ENCODE results near the gene CCL13.

Gene CCL13

DNA sequence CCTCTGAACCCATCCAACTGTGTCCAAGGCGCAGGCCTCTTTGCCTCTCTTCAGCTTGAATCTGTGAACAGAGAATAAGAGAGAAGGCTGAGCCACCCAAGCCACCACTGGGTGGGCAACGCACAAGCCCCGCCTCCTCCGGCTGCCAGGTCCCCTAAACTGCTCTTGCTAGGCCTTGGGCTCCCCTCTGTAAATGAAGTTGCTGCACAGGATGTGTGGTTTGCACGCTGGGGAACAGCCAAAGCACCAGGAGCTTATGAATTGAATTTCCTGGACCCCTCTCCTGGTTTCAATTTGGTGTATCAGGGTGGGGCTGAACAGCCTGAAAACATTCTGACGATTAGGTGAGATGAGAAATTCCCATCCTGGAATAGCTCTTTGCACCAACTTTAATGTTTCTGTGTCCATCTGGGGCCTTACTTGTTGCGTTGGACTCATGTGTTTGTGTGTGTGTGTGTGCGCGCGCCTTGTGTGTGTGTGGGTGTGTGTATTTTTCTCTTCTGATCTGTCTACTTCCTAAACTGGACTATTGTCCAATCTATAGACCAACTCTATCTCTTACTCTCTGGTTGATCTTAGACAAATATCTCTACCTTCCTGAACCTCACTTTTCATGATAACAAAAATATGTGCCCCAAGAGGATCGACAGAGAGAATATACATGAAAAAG lies 4.5 kb downstream of the CCL13 start:
- DNase-seq (ENCODE audit: low read depth): no peak
- no peak overlapping the region for H3K4me3 ChIP-seq (replicated peaks; ENCODE audit: low read depth, low read length)
- TF ChIP-seq, protein P1, sequence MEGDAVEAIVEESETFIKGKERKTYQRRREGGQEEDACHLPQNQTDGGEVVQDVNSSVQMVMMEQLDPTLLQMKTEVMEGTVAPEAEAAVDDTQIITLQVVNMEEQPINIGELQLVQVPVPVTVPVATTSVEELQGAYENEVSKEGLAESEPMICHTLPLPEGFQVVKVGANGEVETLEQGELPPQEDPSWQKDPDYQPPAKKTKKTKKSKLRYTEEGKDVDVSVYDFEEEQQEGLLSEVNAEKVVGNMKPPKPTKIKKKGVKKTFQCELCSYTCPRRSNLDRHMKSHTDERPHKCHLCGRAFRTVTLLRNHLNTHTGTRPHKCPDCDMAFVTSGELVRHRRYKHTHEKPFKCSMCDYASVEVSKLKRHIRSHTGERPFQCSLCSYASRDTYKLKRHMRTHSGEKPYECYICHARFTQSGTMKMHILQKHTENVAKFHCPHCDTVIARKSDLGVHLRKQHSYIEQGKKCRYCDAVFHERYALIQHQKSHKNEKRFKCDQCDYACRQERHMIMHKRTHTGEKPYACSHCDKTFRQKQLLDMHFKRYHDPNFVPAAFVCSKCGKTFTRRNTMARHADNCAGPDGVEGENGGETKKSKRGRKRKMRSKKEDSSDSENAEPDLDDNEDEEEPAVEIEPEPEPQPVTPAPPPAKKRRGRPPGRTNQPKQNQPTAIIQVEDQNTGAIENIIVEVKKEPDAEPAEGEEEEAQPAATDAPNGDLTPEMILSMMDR (IDR thresholded peaks at IDR 0.05; ENCODE audit: low read length, missing control alignments): no peak

DNA sequence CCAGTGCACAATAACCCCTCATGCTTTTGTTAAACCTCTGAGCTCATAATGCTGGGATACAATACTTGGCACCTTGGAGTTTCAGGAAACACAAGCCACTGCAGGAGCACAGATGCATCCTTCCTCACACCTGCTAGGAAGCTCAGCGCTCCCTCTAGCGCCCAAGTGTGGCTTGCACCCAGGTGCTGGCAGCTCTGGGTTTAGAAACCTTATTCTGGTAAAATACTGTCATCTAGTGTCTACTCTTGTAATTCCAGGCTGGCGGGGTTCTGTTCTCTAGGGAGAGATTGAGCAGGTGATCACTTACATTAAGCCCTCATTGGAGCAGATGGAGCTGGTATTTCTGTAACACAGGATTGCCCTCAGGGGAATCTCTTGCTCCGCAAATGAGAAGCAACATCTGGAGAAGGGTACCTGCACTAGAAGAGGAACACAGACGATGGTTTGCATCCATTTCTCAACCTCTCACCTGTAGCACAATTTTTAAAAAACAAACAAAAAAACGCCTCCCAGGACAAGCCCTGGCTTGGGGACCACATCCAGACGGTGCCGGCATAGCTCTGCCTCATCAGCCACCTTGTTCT lies 5.3 kb downstream of the CCL13 start:
- DNase-seq (ENCODE audit: low read depth): peak; percentile 96
- no peak overlapping the region for H3K4me3 ChIP-seq (replicated peaks; ENCODE audit: low read depth, low read length)
- TF ChIP-seq, protein P1 (IDR thresholded peaks at IDR 0.05; ENCODE audit: low read length, missing control alignments): no peak

DNA sequence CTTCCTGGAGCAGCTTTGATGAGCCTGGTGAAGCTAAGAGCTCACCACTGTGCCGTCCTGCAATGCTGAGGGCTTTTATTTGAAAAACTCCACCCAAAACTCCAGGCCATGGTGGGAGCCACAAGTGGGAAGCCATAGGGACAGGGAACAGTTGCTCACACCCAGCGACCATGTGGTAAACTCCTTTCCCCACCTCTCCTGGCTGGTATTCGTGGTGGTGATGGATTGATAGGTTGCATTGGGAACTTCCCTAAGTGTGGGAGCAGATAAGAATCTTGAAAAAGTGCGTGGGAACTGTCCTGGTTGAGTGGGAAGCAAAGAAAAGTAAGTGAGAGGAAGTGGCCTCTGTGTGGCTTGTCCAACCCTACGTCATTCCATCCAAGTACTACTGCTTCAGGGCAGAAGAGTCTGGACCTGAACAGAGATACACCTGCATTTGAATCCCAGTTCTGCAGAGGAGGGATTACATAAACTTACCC lies 6.9 kb downstream of the CCL13 start, which contains the start of gene CCL1:
Gene CCL1 (minus strand): TSS at position 51 of the 479 bp plus-strand sequence. CDS start 72 bp downstream, outside the sequence.
- TF ChIP-seq, protein P1 (IDR thresholded peaks at IDR 0.05; ENCODE audit: low read length, missing control alignments): no peak
- no peak within 1 kb of the TSS for H3K4me3 ChIP-seq (replicated peaks; ENCODE audit: low read depth, low read length)
- no peak for DNase-seq (ENCODE audit: low read depth)

DNA sequence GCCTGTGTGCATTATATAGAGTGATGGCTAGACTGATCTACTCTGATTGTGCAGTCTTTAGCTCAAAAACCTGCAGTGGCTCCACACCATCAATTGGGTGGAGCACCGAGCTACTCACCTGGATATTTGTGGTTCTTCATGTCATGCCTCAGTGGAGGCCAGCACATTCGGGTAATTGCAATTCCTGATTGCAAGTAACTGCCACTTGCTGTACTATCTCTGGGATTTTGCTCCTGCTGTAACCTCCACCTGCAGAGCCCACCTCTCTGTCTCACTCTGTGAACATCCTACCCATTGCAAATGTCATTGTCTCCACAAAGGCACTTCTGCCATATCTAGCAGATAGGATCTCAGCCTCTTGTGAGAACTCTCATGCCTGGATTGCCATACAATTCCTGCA lies 8.5 kb downstream of the CCL13 start:
- no peak overlapping the region for H3K4me3 ChIP-seq (replicated peaks; ENCODE audit: low read depth, low read length)
- TF ChIP-seq, protein P1 (IDR thresholded peaks at IDR 0.05; ENCODE audit: low read length, missing control alignments): no peak
- no peak for DNase-seq (ENCODE audit: low read depth)

DNA sequence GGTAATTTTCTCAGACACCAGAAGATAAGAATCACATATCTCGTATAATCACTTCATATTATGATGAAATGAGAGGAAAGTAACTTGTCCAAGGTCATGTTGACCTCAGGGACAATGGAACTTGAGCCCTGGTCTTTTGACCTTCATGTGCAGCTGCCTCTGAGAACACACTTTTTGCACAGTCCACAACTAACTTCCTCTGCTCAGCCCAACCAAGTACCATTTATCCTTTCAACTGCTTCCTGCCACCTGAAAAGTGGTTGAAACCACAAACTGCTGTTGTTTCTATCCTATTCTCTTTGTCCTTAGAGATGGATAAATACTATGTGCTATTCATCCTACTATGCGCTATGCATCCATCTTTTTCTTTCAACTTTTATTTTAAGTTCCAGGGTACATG lies 9.1 kb downstream of the CCL13 start:
- TF ChIP-seq, protein P1 (IDR thresholded peaks at IDR 0.05; ENCODE audit: low read length, missing control alignments): no peak
- DNase-seq (ENCODE audit: low read depth): no peak
- H3K4me3 ChIP-seq (replicated peaks; ENCODE audit: low read depth, low read length): no peak overlapping the region

DNA sequence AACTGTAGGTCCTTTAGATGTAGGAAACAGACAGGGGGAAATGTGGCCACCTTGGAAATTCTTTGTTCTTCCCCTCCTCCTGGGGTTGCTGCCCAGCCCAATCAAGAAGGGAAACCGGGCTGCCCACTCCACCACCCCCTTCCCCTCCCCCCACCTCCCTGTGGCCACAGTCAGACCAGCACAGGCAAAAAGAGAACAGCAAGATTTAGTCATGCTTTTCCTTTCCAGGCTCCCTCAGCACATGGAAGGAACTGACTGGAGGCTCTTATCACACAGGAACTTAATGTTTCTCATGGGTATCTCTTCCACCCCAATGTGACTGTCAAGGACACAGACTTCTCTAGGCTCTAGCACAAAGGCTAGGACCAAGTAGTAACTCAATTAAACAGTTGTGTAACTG lies 9.7 kb downstream of the CCL13 start:
- TF ChIP-seq, protein P1 (IDR thresholded peaks at IDR 0.05; ENCODE audit: low read length, missing control alignments): no peak
- H3K4me3 ChIP-seq (replicated peaks; ENCODE audit: low read depth, low read length): no peak overlapping the region
- no peak for DNase-seq (ENCODE audit: low read depth)
